GM21390 (cell line): ENCODE data around the gene HTRA1.

Source experiments
- ATAC-seq: cut with Tn5 transposase; IDR thresholded peaks from one replicate; pipeline ENCODE4 v1.9.1; 2021; ENCODE audit not compliant: unreplicated experiment

HTRA1 gene

GRCh38 chr10:122473116-122473515 lies 11.8 kb downstream of the HTRA1 start:
- no peak for ATAC-seq

GRCh38 chr10:122474131-122474818 lies 12.9 kb downstream of the HTRA1 start:
- ATAC-seq = no peak

- ATAC-seq = no peak
Measured at GRCh38 chr10:122475100-122475499, 13.7 kb downstream of the HTRA1 start.

- no peak for ATAC-seq
Measured at GRCh38 chr10:122475591-122476332, 14.4 kb downstream of the HTRA1 start.

GRCh38 chr10:122476333-122476695 lies 15.0 kb downstream of the HTRA1 start:
- ATAC-seq = no peak

- ATAC-seq = no peak
Measured at GRCh38 chr10:122477436-122477835, 16.1 kb downstream of the HTRA1 start.

- ATAC-seq = no peak
Measured at GRCh38 chr10:122478971-122479370, 17.6 kb downstream of the HTRA1 start.

GRCh38 chr10:122480146-122480833 lies 18.9 kb downstream of the HTRA1 start:
- no peak for ATAC-seq

- ATAC-seq = no peak
Measured at GRCh38 chr10:122481296-122482056, 20.1 kb downstream of the HTRA1 start.

- ATAC-seq = no peak
Measured at GRCh38 chr10:122484276-122485060, 23.1 kb downstream of the HTRA1 start.

GRCh38 chr10:122485670-122486069 lies 24.3 kb downstream of the HTRA1 start:
- ATAC-seq = no peak

GRCh38 chr10:122486406-122487080 lies 25.2 kb downstream of the HTRA1 start:
- ATAC-seq = no peak

- no peak for ATAC-seq
Measured at GRCh38 chr10:122487174-122487765, 25.9 kb downstream of the HTRA1 start.

GRCh38 chr10:122490268-122490667 lies 28.9 kb downstream of the HTRA1 start:
- ATAC-seq = no peak

- no peak for ATAC-seq
Measured at GRCh38 chr10:122490786-122491680, 29.7 kb downstream of the HTRA1 start.

- ATAC-seq = no peak
Measured at GRCh38 chr10:122492006-122492405, 30.7 kb downstream of the HTRA1 start.

GRCh38 chr10:122492999-122493481 lies 31.7 kb downstream of the HTRA1 start:
- no peak for ATAC-seq

- ATAC-seq = no peak
Measured at GRCh38 chr10:122493761-122494160, 32.4 kb downstream of the HTRA1 start.
